DLD1 (cell line): Measurements from ENCODE around the gene HLTF.
"Not testable (repeated sequence)": the region's sequence is repeated elsewhere in the genome, so short reads cannot be mapped to it uniquely, and the experiment has no call there.

Experiments used
- in situ Hi-C: cut with HindIII; loops from 2 replicates; pipeline ENCODE4 v1.10.0; 2017; ENCODE audit warnings: low sequenced_read_pairs

Gene HLTF

DNA sequence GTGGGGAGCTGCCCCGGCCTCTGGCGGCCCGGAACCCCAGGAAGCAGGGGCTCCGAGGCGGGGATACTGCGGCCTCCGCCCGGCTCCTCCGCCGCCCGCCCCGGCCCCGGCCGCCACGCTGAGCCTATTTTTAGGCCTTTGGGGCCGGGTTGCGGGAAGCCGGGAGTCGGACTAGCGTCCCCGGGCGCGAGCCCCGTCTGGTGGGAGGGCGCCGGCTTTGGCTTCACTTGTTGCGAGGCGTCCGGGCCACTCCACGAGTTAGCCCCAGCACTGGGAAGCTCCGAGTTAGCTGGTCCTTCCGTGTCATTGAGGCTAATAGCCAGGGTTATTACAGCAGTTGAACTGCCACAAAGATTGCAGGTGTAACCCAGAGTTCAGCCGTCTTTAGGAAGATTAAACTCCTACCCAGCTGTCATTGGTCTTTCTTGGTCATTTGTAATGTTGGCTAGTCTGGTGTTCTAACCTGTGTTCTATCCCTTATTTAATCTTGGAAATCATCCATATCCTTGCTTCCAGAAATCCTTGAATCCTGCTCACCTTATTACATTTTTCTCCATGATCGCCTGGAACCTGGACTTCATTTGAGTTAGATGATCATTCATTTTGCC, 94.2 kb downstream of the HLTF start:
- in situ Hi-C loops = no loop called here

DNA sequence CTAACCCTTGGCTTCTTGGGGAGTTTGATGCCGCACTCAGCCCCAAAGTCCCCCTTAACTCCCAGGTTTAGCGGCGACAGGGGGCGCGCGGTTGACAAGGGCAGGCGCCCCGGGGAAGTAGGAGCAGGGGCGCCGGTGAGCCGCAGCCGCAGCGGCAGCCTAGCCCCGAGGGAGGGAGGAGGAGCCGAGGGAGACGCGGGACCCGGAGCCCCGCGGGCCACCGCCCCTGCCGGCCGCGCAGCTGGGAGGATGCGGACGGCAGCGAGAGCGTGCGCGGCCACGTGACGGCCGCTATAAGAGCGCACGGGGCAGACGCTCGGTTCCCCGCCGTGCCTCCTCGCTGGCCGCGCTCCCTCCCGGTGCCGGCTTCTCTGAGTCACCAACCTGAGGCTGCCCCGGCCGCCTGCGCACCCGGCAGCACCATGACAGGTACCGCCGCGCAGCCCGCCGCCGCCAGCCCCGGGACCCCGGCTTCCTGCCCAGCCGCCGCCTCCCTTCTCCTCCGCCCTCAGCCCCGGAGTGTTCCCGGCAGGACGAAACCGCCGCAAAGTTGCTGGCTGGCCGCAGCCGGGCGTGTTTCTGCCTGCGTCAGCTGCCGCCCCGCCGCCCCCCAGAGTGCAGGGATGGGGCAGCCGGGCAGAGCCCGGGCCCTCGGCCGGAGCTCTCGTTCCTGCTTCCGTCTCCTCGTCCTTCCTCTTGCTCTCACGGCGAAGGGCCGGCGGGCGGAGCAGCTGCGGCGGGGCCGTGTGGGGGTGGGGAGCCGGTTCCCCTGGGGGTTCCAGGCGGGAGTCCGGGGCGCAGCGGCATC, 94.9 kb downstream of the HLTF start, which contains the start of gene GYG1:
Gene GYG1 (plus strand): TSS at position 322 of the 808 bp plus-strand sequence. CDS start 101 bp downstream, at position 423.
- in situ Hi-C loops = no loop called here

DNA sequence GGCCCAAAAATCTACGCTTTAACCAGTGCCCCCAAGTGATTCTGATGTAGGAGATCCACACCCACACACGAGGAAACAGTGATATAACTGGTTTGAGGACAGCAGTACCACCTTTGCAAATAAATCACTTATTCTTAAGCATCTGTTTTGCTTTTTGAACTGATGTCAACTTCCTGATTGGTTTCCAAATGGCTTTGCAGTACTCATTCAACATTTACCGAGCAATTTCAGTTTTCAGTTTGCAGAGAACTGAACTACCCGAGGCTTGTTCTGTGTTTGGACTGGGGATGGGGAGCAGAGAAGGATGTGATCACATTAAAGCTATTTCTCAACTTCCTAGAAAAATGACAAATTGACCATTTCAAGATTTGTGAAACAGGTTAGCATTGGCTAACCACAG, 96.1 kb downstream of the HLTF start:
- in situ Hi-C loops = no loop called here

DNA sequence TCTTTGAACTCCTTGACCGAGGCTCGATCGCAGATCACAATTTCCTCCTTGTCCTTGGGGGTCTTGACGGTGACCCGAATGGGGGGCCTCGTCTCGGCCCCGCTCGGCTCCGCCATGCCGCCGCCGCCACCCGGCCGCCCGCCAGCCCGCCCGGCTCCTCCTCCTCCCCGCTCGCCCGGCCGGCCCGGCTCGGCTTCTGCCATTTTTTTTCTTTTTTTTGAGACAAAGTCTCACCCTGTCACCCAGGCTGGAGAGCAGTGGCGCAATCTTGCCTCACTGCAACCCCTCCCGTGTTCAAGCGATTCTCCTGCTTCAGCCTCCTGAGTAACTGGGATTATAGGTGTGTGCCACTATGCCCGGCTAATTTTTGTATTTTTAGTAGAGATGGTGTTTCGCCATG, 98.8 kb downstream of the HLTF start:
- in situ Hi-C loops = not testable (repeated sequence)

DNA sequence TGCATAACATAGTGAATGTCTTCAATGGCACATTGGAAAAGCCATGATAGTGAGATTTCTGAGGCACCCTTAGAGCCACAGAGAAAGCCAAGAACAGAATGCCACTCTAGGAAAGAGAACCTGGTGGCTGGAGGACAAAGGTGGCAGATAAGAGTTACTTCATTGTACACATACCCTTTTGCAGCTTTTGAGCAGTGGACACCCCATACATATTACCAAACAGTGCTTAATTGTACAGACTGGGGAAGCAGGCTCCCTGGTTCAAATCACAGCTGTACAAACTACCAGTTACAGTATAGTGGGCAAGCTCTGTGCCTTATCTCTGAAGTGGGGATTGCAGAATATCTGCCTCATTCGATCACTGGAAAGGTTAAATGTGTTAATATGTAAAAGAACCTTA, 105.1 kb downstream of the HLTF start:
- in situ Hi-C loops = no loop called here
